ENCODE data around the gene HBA1.
A peak's percentile ranks its signal among the peaks of the same experiment; 100 is the strongest.
"Not testable (repeated sequence)": the region's sequence is repeated elsewhere in the genome, so short reads cannot be mapped to it uniquely, and the experiment has no call there.

The HBA1 gene

DNA sequence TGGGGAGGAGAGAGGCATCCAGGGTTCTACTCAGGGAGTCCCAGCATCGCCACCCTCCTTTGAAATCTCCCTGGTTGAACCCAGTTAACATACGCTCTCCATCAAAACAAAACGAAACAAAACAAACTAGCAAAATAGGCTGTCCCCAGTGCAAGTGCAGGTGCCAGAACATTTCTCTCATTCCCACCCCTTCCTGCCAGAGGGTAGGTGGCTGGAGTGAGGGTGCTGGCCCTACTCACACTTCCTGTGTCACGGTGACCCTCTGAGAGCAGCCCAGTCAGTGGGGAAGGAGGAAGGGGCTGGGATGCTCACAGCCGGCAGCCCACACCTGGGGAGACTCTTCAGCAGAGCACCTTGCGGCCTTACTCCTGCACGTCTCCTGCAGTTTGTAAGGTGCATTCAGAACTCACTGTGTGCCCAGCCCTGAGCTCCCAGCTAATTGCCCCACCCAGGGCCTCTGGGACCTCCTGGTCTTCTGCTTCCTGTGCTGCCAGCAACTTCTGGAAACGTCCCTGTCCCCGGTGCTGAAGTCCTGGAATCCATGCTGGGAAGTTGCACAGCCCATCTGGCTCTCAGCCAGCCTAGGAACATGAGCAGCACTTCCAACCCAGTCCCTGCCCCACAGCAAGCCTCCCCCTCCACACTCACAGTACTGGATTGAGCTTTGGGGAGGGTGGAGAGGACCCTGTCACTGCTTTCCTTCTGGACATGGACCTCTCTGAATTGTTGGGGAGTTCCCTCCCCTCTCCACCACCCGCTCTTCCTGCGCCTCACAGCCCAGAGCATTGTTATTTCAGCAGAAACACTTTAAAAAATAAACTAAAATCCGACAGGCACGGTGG lies 2.3 kb upstream of the HBA1 start:
- H3K36me3 ChIP-seq (ENCODE audit: insufficient read depth, low read length); H3K4me3 ChIP-seq (ENCODE audit: low read length); H2AFZ ChIP-seq (ENCODE audit: low read depth, low read length); H3K9me3 ChIP-seq (ENCODE audit: low read length); H3K4me1 ChIP-seq (ENCODE audit: insufficient read depth, low read length): not testable (repeated sequence)
- H3K27me3 ChIP-seq (ENCODE audit: insufficient read depth, low read length), result peaks cover 55% of the 10 kb centered on the region

DNA sequence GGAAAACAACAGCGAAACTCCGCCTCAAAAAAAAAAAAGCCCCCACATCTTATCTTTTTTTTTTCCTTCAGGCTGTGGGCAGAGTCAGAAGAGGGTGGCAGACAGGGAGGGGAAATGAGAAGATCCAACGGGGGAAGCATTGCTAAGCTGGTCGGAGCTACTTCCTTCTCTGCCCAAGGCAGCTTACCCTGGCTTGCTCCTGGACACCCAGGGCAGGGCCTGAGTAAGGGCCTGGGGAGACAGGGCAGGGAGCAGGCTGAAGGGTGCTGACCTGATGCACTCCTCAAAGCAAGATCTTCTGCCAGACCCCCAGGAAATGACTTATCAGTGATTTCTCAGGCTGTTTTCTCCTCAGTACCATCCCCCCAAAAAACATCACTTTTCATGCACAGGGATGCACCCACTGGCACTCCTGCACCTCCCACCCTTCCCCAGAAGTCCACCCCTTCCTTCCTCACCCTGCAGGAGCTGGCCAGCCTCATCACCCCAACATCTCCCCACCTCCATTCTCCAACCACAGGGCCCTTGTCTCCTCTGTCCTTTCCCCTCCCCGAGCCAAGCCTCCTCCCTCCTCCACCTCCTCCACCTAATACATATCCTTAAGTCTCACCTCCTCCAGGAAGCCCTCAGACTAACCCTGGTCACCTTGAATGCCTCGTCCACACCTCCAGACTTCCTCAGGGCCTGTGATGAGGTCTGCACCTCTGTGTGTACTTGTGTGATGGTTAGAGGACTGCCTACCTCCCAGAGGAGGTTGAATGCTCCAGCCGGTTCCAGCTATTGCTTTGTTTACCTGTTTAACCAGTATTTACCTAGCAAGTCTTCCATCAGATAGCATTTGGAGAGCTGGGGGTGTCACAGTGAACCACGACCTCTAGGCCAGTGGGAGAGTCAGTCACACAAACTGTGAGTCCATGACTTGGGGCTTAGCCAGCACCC lies 1.2 kb upstream of the HBA1 start:
- H3K4me3 ChIP-seq (ENCODE audit: low read length), result no peak overlapping the region
- H3K9me3 ChIP-seq (ENCODE audit: low read length), result no peaks in the 10 kb centered on the region
- peaks cover 3% of the 10 kb centered on the region for H3K4me1 ChIP-seq (ENCODE audit: insufficient read depth, low read length)
- H2AFZ ChIP-seq (ENCODE audit: low read depth, low read length), result no peak overlapping the region
- no peaks in the 10 kb centered on the region for H3K36me3 ChIP-seq (ENCODE audit: insufficient read depth, low read length)
- H3K27me3 ChIP-seq (ENCODE audit: insufficient read depth, low read length), result peaks cover 48% of the 10 kb centered on the region

DNA sequence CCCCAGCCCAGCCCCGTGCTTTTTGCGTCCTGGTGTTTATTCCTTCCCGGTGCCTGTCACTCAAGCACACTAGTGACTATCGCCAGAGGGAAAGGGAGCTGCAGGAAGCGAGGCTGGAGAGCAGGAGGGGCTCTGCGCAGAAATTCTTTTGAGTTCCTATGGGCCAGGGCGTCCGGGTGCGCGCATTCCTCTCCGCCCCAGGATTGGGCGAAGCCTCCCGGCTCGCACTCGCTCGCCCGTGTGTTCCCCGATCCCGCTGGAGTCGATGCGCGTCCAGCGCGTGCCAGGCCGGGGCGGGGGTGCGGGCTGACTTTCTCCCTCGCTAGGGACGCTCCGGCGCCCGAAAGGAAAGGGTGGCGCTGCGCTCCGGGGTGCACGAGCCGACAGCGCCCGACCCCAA lies 474 bp upstream of the HBA1 start:
- H3K27me3 ChIP-seq (ENCODE audit: insufficient read depth, low read length), result peaks cover 43% of the 10 kb centered on the region
- H3K9me3 ChIP-seq (ENCODE audit: low read length); H2AFZ ChIP-seq (ENCODE audit: low read depth, low read length); H3K36me3 ChIP-seq (ENCODE audit: insufficient read depth, low read length); H3K4me3 ChIP-seq (ENCODE audit: low read length); H3K4me1 ChIP-seq (ENCODE audit: insufficient read depth, low read length): not testable (repeated sequence)

DNA sequence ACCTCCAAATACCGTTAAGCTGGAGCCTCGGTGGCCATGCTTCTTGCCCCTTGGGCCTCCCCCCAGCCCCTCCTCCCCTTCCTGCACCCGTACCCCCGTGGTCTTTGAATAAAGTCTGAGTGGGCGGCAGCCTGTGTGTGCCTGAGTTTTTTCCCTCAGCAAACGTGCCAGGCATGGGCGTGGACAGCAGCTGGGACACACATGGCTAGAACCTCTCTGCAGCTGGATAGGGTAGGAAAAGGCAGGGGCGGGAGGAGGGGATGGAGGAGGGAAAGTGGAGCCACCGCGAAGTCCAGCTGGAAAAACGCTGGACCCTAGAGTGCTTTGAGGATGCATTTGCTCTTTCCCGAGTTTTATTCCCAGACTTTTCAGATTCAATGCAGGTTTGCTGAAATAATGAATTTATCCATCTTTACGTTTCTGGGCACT lies 928 bp downstream of the HBA1 start:
- H3K4me3 ChIP-seq (ENCODE audit: low read length), result no peak overlapping the region
- no peak overlapping the region for H2AFZ ChIP-seq (ENCODE audit: low read depth, low read length)
- H3K27me3 ChIP-seq (ENCODE audit: insufficient read depth, low read length), result peaks cover 37% of the 10 kb centered on the region
- H3K36me3 ChIP-seq (ENCODE audit: insufficient read depth, low read length), result no peaks in the 10 kb centered on the region
- H3K9me3 ChIP-seq (ENCODE audit: low read length), result no peaks in the 10 kb centered on the region
- peaks cover 8% of the 10 kb centered on the region for H3K4me1 ChIP-seq (ENCODE audit: insufficient read depth, low read length)

- H3K36me3 ChIP-seq (ENCODE audit: insufficient read depth, low read length), result peaks cover 3% of the 10 kb centered on the region
- H2AFZ ChIP-seq (ENCODE audit: low read depth, low read length), result no peak overlapping the region
- peaks cover 36% of the 10 kb centered on the region for H3K27me3 ChIP-seq (ENCODE audit: insufficient read depth, low read length)
- no peaks in the 10 kb centered on the region for H3K9me3 ChIP-seq (ENCODE audit: low read length)
- no peak overlapping the region for H3K4me3 ChIP-seq (ENCODE audit: low read length)
- H3K4me1 ChIP-seq (ENCODE audit: insufficient read depth, low read length), result peaks cover 8% of the 10 kb centered on the region
These were observed 1.6 kb downstream of the HBA1 start for GRCh38 chr16:177981-178667.

DNA sequence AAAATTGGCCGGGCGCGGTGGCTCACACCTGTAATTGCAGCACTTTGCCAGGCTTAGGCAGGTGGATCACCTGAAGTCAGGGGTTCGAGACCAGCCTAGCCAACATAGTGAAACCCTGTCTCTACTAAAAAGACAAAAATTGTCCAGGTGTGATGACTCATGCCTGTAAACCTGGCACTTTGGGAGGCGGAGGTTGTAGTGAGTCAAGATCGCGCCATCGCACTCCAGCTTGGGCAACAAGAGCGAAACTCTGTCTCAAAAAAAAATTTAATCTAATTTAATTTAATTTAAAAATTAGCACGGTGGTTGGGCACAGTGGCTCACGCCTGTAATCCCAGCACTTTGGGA lies 2.2 kb downstream of the HBA1 start:
- H3K27me3 ChIP-seq (ENCODE audit: insufficient read depth, low read length), result peaks cover 32% of the 10 kb centered on the region
- no peak overlapping the region for H3K4me3 ChIP-seq (ENCODE audit: low read length)
- H3K36me3 ChIP-seq (ENCODE audit: insufficient read depth, low read length), result peaks cover 4% of the 10 kb centered on the region
- peaks cover 8% of the 10 kb centered on the region for H3K4me1 ChIP-seq (ENCODE audit: insufficient read depth, low read length)
- H3K9me3 ChIP-seq (ENCODE audit: low read length), result no peaks in the 10 kb centered on the region
- H2AFZ ChIP-seq (ENCODE audit: low read depth, low read length), result no peak overlapping the region

DNA sequence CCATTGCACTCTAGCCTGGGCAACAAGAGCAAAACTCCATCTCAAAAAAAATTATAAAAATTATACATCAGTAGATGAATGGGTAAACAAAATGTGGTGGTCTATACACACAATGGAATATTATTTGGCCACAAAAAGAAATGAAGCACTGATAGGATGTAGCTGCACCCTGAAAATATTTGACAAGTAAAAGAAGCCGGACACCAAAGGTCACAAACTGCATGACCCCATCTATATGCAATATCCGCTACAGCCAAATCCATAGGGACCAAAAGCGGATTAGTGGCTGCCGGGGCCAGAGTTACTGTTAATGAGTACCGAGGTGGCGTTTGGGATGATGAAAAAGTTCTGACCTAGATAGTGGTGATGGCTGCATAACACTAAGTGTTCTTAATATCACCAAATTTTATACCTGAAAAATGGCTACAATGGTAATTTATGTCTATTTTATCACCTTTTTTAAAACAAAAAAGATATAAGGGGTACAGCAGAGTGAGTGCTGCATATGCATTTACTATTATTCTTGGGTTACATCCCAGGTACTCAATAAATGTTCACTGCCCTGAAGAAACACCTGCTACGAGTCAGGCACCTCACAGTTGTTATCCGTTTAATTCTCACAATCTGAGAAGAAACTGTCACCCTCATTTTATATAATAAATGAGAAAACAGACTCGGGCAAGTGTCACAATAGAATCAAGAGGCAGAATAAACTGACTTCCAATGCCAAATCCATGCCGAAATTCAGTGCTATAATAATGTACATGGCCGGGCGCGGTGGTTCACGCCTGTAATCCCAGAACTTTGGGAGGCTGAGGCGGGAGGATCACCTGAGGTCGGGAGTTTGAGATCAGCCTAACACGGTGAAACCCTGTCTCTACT lies 3.0 kb downstream of the HBA1 start:
- peaks cover 8% of the 10 kb centered on the region for H3K4me1 ChIP-seq (ENCODE audit: insufficient read depth, low read length)
- H2AFZ ChIP-seq (ENCODE audit: low read depth, low read length), result no peak overlapping the region
- H3K27me3 ChIP-seq (ENCODE audit: insufficient read depth, low read length), result peaks cover 30% of the 10 kb centered on the region
- peaks cover 6% of the 10 kb centered on the region for H3K36me3 ChIP-seq (ENCODE audit: insufficient read depth, low read length)
- H3K4me3 ChIP-seq (ENCODE audit: low read length), result no peak overlapping the region
- H3K9me3 ChIP-seq (ENCODE audit: low read length), result no peaks in the 10 kb centered on the region

DNA sequence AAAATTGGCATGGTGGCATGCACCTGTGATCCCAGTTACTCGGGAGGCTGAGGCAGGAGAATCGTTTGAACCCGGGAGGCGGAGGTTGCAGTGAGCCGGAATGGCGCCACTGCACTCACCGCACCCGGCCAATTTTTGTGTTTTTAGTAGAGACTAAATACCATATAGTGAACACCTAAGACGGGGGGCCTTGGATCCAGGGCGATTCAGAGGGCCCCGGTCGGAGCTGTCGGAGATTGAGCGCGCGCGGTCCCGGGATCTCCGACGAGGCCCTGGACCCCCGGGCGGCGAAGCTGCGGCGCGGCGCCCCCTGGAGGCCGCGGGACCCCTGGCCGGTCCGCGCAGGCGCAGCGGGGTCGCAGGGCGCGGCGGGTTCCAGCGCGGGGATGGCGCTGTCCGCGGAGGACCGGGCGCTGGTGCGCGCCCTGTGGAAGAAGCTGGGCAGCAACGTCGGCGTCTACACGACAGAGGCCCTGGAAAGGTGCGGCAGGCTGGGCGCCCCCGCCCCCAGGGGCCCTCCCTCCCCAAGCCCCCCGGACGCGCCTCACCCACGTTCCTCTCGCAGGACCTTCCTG lies 3.7 kb downstream of the HBA1 start, which contains the start of gene HBQ1:
Gene HBQ1, plus strand, starts transcription at position 359 of the 575 bp plus-strand sequence. Its CDS starts 28 bp downstream, at position 387.
- Histone ChIP-seq H2AFZ (ENCODE audit: low read depth, low read length) (no peak within 1 kb of the TSS), H3K27me3 (ENCODE audit: insufficient read depth, low read length) (peaks cover 23% of the 10 kb centered on the region), H3K4me3 (ENCODE audit: low read length) (peak within 1 kb of the TSS; percentile 29)

GRCh38 chr16:180681-181564 lies 4.4 kb downstream of the HBA1 start:
- H3K9me3 ChIP-seq (ENCODE audit: low read length), result no peaks in the 10 kb centered on the region
- H3K27me3 ChIP-seq (ENCODE audit: insufficient read depth, low read length), result peaks cover 17% of the 10 kb centered on the region
- peak overlapping the region; percentile 29 for H3K4me3 ChIP-seq (ENCODE audit: low read length)
- peaks cover 15% of the 10 kb centered on the region for H3K36me3 ChIP-seq (ENCODE audit: insufficient read depth, low read length)
- no peak overlapping the region for H2AFZ ChIP-seq (ENCODE audit: low read depth, low read length)
- H3K4me1 ChIP-seq (ENCODE audit: insufficient read depth, low read length), result peaks cover 8% of the 10 kb centered on the region

More for the DNA sequence above, 3.7 kb downstream of the HBA1 start, which contains the start of gene HBQ1:
- Histone ChIP-seq H3K9me3 (ENCODE audit: low read length) (no peaks in the 10 kb centered on the region), H3K4me1 (ENCODE audit: insufficient read depth, low read length) (peaks cover 8% of the 10 kb centered on the region), H3K36me3 (ENCODE audit: insufficient read depth, low read length) (peaks cover 9% of the 10 kb centered on the region)

- no peak overlapping the region for H2AFZ ChIP-seq (ENCODE audit: low read depth, low read length)
- no peak overlapping the region for H3K4me3 ChIP-seq (ENCODE audit: low read length)
- peaks cover 17% of the 10 kb centered on the region for H3K27me3 ChIP-seq (ENCODE audit: insufficient read depth, low read length)
- H3K36me3 ChIP-seq (ENCODE audit: insufficient read depth, low read length), result peaks cover 15% of the 10 kb centered on the region
- H3K4me1 ChIP-seq (ENCODE audit: insufficient read depth, low read length), result peaks cover 8% of the 10 kb centered on the region
- no peaks in the 10 kb centered on the region for H3K9me3 ChIP-seq (ENCODE audit: low read length)
These were observed 5.1 kb downstream of the HBA1 start for GRCh38 chr16:181565-182021.

- Histone ChIP-seq H3K9me3 (ENCODE audit: low read length) (no peaks in the 10 kb centered on the region), H3K4me1 (ENCODE audit: insufficient read depth, low read length) (peaks cover 4% of the 10 kb centered on the region), H3K27me3 (ENCODE audit: insufficient read depth, low read length) (peaks cover 7% of the 10 kb centered on the region), H3K36me3 (ENCODE audit: insufficient read depth, low read length) (peaks cover 24% of the 10 kb centered on the region), H2AFZ (ENCODE audit: low read depth, low read length) (no peak overlapping the region), H3K4me3 (ENCODE audit: low read length) (no peak overlapping the region)
These were observed 6.5 kb downstream of the HBA1 start for GRCh38 chr16:183005-183404.

Data from neuron (in vitro differentiated cells).